HepG2 (cell line): ENCODE results near the gene SLC6A16. TPM values are rescaled to one million over a fixed set of nuclear protein-coding genes. Genes with fewer than 3 reads are reported as not detected.

Experiments used
- ATAC-seq: fragments of 200-7000 bp; cut with Tn5 transposase; 3 replicates; pipeline ENCODE4 v1.9.1; 2020; ENCODE audit warnings: mild to moderate bottlenecking, moderate library complexity
- BruUV-seq: library from RNA; stranded (reverse); fragments of 400-500 nt; replicated peaks from 2 replicates; lab custom pipeline; 2021; lab: Mats Ljungman, UMichigan
- CTCF ChIA-PET: fragments of 300-600 bp; formaldehyde crosslinking; extraction: SDS; loops from one replicate; lab custom pipeline; 2021; ENCODE audit warnings: low total read pairs, inconsistent platforms, low intra/inter-chr PET ratio; lab: Yijun Ruan, JAX
- POLR2A ChIA-PET: fragments of 350-600 bp; sonication (Branson Sonifier 250); formaldehyde crosslinking; loops from one replicate; lab custom pipeline; 2020; ENCODE audit warnings: antibody characterized with exemption, inconsistent platforms; lab: Yijun Ruan, JAX
- DNase-seq: peaks from one replicate; pipeline ENCODE4 v3.0.0-alpha.2; 2015; ENCODE audit warnings: low spot score
- FAIRE-seq: peaks from 3 replicates; lab custom pipeline; 2011; peaks lifted over from hg19 to GRCh38; lab: Jason Lieb, UNC
- H2AFZ ChIP-seq: one replicate; pipeline ENCODE4 v1.6.1; 2011; ENCODE audit warnings: low read length, inconsistent platforms
- H3K27ac ChIP-seq: fragments of 300-600 bp; 3 replicates; pipeline ENCODE4 v1.8.0; 2011; ENCODE audit warnings: mixed run types, mild to moderate bottlenecking, mixed read lengths, low read length, inconsistent platforms; ENCODE audit not compliant: insufficient read depth; ENCODE audit errors: extremely low read length
- H3K27me3 ChIP-seq, 2 experiments: fragments of 200-600 bp in 1 of 2; 2 replicates in 1 of 2; 3 replicates in 1 of 2; pipeline versions ENCODE4 v1.6.0 to v1.8.0; 2011; ENCODE audit warnings: low read length in 2 of 2, mild to moderate bottlenecking in 2 of 2, moderate library complexity in 2 of 2, inconsistent platforms in 1 of 2; ENCODE audit not compliant: insufficient read depth in 2 of 2, control insufficient read depth in 1 of 2
- H3K36me3 ChIP-seq, 2 experiments: fragments of 200-600 bp in 1 of 2; replicated peaks in 1 of 2; 2 replicates in 1 of 2; 3 replicates in 1 of 2; pipeline versions ENCODE4 v1.5.1 to v1.8.0; 2011; ENCODE audit warnings: low read length in 2 of 2, inconsistent platforms in 1 of 2; ENCODE audit not compliant: insufficient read depth in 2 of 2, control insufficient read depth in 1 of 2
- H3K4me1 ChIP-seq: 2 replicates; pipeline ENCODE4 v1.5.1; 2012; ENCODE audit warnings: low read length, inconsistent platforms; ENCODE audit not compliant: insufficient read depth
- H3K4me2 ChIP-seq: 2 replicates; pipeline ENCODE4 v1.6.0; 2011; ENCODE audit warnings: low read depth, low read length, inconsistent platforms
- H3K4me3 ChIP-seq, 3 experiments: fragments of 200-600 bp in 1 of 3; sonication (generic), shearing (Covaris generic) in 1 of 3; replicated peaks in 1 of 3; 2 replicates each; pipeline ENCODE4 v1.5.1; 2011 to 2016; ENCODE audit warnings: low read length in 3 of 3, inconsistent platforms in 2 of 3, low read depth in 2 of 3, mild to moderate bottlenecking in 2 of 3, control low read depth in 1 of 3, mixed read lengths in 1 of 3; ENCODE audit not compliant: insufficient read depth in 1 of 3
- H3K79me2 ChIP-seq: one replicate; pipeline ENCODE4 v1.6.1; 2011; ENCODE audit warnings: low read length, inconsistent platforms; ENCODE audit not compliant: insufficient read depth
- H3K9ac ChIP-seq: 2 replicates; pipeline ENCODE4 v1.6.0; 2011; ENCODE audit warnings: mild to moderate bottlenecking, low read depth, low read length, inconsistent platforms; ENCODE audit not compliant: insufficient read depth
- H3K9me3 ChIP-seq: 2 replicates; pipeline ENCODE4 v1.5.1; 2012; ENCODE audit warnings: mild to moderate bottlenecking, low read length
- H4K20me1 ChIP-seq: 2 replicates; pipeline ENCODE4 v1.6.0; 2011; ENCODE audit warnings: inconsistent platforms, mild to moderate bottlenecking, low read length, moderate library complexity; ENCODE audit not compliant: insufficient read depth
- WGBS: methylation state at CpG from one replicate; pipeline ENCODE4 v1.1.6; 2017; ENCODE audit warnings: low lambda C conversion rate; 5-methylcytosine and 5-hydroxymethylcytosine counted together
- in situ Hi-C: cut with HindIII; loops from 2 replicates; pipeline ENCODE4 v1.10.0; 2017; ENCODE audit warnings: low pct_unique_long_range_greater_than_20kb; ENCODE audit not compliant: extremely low pct_ligation_motif_present
- intact Hi-C: fragments of 100-400 bp; cut with micrococcal nuclease; formaldehyde crosslinking; loops from one replicate; pipeline ENCODE4 v1.10.0; 2022; ENCODE audit not compliant: unreplicated experiment
- polyA plus RNA-seq, 8 experiments: library from polyadenylated mRNA; depleted of rRNA in 3 of 8; stranded (reverse) in 7 of 8; unstranded in 1 of 8; fragments of >200 nt; fragmentation: Illumina TruSeq in 4 of 8; extraction: Trizol in 4 of 8; gene quantifications; 2 replicates each; pipeline versions ENCODE4 v1.2.1 to v1.2.3, GENCODE V29; 2011 to 2016; ENCODE audit warnings: low read depth in 4 of 8, missing spikeins in 1 of 8, mixed read lengths in 1 of 8; ENCODE audit not compliant: insufficient read depth in 1 of 8
- total RNA-seq, 5 experiments: library from RNA; depleted of rRNA; stranded (reverse); fragments of >200 nt; fragmentation: Illumina TruSeq; extraction: Trizol; gene quantifications; 2 replicates each; pipeline ENCODE4 v1.2.3, GENCODE V29; 2016; ENCODE audit warnings: low read depth in 1 of 5
- TF ChIP-seq, protein P1 (sequence below): sonication (generic); formaldehyde crosslinking; IDR thresholded peaks from 2 replicates; pipeline ENCODE4 v1.4.0; 2020; ENCODE audit warnings: missing genetic modification reagents
- TF ChIP-seq, protein P2 (sequence below): sonication (generic); formaldehyde crosslinking; IDR thresholded peaks from 2 replicates; pipeline ENCODE4 v1.4.0; 2020; ENCODE audit warnings: mild to moderate bottlenecking, missing genetic modification reagents
- TF ChIP-seq, protein P3 (sequence below): IDR thresholded peaks from 2 replicates; pipeline ENCODE4 v1.6.1; 2012; ENCODE audit warnings: low read length, improper control_type of control experiment

The SLC6A16 gene
- total and polyA plus RNA-seq, 2 of the 13 experiments (the other 11 are each of a cell fraction or from before 2014, with no cell fraction given): 0.07 to 0.18 TPM

DNA sequence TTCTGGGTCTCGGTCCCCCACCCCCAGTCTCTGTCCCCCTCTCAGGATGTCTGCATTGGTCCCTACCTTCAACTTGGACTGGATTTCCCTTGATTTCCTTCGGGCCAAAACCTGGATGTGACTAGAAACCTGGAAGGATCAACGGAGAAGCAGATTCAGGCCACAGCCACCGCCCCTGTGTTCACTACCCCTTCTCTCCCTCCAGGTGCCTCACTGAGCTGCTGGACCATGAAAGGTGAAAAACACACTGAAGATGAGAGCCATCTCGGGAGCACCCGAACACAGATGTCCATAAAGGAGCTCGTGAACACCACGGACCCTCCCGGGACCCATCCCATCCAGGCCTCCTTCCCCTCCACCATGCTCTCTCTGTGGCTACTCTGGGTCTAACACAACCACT is 32.2 kb upstream of the SLC6A16 start:
- DNase-seq: no peak
- intact Hi-C loops: no loop called here
- H3K36me3 ChIP-seq: peaks cover 1 to 4% of the 10 kb centered on the region in 2 experiments; a peak in 1 of 5 replicates
- H2AFZ ChIP-seq: no peak overlapping the region
- no peak overlapping the region for H3K4me3 ChIP-seq
- CTCF ChIA-PET: no interaction called here
- H3K9ac ChIP-seq: no peak overlapping the region
- TF ChIP-seq, protein P1, sequence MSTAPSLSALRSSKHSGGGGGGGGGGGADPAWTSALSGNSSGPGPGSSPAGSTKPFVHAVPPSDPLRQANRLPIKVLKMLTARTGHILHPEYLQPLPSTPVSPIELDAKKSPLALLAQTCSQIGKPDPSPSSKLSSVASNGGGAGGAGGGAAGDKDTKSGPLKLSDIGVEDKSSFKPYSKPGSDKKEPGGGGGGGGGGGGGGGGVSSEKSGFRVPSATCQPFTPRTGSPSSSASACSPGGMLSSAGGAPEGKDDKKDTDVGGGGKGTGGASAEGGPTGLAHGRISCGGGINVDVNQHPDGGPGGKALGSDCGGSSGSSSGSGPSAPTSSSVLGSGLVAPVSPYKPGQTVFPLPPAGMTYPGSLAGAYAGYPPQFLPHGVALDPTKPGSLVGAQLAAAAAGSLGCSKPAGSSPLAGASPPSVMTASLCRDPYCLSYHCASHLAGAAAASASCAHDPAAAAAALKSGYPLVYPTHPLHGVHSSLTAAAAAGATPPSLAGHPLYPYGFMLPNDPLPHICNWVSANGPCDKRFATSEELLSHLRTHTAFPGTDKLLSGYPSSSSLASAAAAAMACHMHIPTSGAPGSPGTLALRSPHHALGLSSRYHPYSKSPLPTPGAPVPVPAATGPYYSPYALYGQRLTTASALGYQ (CRISPR knock-in tag): no peak
- TF ChIP-seq, protein P2, sequence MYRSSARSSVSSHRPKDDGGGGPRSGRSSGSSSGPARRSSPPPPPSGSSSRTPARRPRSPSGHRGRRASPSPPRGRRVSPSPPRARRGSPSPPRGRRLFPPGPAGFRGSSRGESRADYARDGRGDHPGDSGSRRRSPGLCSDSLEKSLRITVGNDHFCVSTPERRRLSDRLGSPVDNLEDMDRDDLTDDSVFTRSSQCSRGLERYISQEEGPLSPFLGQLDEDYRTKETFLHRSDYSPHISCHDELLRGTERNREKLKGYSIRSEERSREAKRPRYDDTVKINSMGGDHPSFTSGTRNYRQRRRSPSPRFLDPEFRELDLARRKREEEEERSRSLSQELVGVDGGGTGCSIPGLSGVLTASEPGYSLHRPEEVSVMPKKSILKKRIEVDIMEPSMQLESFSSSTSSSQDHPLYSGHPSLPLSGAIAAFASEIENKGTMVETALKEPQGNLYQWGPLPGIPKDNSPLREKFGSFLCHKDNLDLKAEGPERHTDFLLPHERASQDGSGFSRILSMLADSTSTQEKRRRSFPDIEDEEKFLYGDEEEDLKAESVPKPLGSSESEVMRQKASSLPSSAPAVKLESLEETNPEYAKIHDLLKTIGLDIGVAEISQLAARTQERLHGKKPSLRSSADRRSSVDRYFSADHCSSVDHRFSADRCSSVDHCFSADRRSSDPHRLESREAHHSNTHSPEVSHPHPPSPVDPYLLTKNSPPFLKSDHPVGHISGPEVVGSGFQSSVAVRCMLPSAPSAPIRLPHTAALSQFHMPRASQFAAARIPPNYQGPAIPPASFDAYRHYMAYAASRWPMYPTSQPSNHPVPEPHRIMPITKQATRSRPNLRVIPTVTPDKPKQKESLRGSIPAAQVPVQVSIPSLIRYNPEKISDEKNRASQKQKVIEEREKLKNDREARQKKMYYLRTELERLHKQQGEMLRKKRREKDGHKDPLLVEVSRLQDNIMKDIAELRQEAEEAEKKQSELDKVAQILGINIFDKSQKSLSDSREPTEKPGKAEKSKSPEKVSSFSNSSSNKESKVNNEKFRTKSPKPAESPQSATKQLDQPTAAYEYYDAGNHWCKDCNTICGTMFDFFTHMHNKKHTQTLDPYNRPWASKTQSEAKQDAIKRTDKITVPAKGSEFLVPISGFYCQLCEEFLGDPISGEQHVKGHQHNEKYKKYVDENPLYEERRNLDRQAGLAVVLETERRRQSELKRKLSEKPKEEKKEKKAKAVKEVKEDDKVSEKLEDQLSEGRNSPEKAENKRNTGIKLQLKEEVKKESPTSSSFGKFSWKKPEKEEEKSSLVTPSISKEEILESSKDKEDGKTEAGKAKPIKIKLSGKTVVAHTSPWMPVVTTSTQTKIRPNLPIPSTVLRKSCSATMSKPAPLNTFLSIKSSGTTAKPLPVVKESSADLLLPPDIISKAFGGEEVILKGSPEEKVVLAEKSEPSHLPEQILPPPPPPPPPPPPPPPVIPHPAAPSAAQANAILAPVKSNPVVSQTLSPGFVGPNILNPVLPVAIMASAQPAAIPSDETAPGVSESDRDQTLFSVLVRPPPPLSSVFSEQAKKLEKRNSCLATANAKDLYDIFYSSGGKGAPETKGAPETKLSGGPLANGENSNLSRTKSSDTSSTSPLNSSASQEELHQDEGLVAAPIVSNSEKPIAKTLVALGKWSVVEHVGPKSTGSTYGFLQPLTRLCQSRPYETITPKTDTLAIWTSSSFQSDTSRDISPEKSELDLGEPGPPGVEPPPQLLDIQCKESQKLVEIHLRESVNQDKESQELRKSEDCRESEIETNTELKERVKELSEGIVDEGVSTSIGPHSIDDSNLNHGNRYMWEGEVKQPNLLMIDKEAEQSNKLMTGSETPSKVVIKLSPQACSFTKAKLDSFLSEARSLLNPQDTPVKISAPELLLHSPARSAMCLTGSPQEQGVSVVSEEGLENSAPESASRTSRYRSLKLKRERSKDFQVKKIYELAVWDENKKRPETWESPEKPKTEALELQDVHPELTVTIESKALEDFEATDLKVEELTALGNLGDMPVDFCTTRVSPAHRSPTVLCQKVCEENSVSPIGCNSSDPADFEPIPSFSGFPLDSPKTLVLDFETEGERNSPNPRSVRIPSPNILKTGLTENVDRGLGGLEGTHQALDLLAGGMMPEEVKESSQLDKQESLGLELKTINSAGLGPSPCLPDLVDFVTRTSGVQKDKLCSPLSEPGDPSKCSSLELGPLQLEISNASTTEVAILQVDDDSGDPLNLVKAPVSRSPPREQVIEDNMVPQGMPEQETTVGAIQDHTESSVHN (CRISPR knock-in tag): no peak
- TF ChIP-seq, protein P3, sequence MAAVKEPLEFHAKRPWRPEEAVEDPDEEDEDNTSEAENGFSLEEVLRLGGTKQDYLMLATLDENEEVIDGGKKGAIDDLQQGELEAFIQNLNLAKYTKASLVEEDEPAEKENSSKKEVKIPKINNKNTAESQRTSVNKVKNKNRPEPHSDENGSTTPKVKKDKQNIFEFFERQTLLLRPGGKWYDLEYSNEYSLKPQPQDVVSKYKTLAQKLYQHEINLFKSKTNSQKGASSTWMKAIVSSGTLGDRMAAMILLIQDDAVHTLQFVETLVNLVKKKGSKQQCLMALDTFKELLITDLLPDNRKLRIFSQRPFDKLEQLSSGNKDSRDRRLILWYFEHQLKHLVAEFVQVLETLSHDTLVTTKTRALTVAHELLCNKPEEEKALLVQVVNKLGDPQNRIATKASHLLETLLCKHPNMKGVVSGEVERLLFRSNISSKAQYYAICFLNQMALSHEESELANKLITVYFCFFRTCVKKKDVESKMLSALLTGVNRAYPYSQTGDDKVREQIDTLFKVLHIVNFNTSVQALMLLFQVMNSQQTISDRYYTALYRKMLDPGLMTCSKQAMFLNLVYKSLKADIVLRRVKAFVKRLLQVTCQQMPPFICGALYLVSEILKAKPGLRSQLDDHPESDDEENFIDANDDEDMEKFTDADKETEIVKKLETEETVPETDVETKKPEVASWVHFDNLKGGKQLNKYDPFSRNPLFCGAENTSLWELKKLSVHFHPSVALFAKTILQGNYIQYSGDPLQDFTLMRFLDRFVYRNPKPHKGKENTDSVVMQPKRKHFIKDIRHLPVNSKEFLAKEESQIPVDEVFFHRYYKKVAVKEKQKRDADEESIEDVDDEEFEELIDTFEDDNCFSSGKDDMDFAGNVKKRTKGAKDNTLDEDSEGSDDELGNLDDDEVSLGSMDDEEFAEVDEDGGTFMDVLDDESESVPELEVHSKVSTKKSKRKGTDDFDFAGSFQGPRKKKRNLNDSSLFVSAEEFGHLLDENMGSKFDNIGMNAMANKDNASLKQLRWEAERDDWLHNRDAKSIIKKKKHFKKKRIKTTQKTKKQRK: no peak
- BruUV-seq: no TSS peak
- H4K20me1 ChIP-seq: no peaks in the 10 kb centered on the region
- no peak for ATAC-seq
- H3K79me2 ChIP-seq: no peaks in the 10 kb centered on the region
- no peak overlapping the region for H3K27ac ChIP-seq
- no peaks in the 10 kb centered on the region for H3K9me3 ChIP-seq
- no peaks in the 10 kb centered on the region for H3K27me3 ChIP-seq
- peaks cover 22% of the 10 kb centered on the region for H3K4me1 ChIP-seq
- FAIRE-seq: no peak
- H3K4me2 ChIP-seq: no peak overlapping the region
- WGBS: 86% methylated on average over 9 of the region's 9 CpGs
- POLR2A ChIA-PET: no interaction called here
- in situ Hi-C loops: no loop called here
